Activated T-cell treated with anti-CD3 and anti-CD28 coated beads for 4 hours (primary cell): Measurements from ENCODE around the gene TTC28.
"Not testable (repeated sequence)": the region's sequence is repeated elsewhere in the genome, so short reads cannot be mapped to it uniquely, and the experiment has no call there.

Source experiments
- DNase-seq: peaks from one replicate; pipeline ENCODE4 v3.0.0-alpha.2; 2020

Gene TTC28

DNA sequence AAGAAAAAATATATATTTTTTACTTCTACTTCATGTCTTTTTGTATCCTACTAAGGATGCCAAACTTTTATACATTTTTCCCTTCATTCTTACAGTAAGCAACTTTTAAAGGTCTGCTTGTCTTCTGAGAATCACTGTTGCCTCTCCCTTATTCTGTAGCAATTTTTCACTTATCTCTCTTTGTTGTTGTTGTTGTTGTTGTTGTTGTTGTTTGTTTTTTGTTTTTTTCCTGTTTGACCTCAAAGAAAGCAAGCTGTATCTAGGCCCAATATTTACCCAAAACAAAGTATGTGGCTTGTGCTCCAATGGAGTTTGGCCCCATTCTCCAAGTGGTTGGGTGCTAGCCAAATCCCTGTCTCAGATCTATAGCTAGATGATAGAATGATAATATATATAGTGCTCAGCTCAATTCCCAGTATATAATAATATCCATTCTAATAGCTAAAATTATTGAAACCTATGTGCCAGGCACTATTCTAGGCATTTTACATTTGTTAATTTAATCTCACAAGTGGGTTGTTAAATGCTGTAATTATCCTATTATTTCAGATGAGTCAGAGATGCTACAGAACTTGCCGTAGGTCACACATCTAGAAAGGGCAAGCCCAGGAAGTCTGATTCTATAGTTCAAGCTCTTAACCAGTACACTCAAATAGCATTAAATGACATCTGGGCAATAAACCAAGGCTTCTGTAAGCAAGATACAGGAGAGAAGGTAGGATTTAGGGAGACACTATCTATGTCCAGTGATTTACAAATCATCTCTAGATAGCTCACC, 555.5 kb downstream of the TTC28 start:
- DNase-seq = no peak

- DNase-seq = no peak
These were observed 558.7 kb downstream of the TTC28 start for GRCh38 chr22:28120691-28121592.

DNA sequence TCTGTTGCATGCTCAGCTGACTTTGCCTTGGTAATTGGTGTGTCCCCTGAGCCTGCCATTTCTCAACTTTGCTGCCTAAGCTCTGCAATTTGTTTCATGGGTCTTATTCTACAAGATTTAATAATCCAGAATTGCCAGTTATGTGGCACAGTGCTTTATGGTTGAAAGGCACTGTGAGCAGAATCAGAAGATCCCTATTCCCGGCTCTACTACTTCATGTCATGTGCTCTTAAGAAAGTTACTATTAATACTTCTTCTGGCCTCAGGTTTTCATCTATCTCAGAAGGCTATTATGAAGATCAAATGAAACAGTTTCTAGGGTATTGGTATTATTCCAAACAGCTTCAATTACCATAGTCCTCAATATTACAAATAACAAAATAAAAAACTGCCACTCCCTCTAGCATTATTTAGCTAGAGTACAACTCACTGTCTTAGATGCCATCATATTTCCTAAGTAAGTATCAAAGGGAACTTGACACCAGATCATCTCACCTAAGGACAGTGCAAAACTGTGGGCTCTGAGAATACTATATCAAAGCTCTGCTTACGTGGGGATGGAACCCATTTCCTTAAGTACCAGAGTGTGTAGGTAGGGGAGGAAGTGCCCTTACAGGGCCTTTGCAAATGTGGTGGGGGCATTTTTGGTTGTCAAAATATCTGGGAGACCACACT, 560.5 kb downstream of the TTC28 start:
- no peak for DNase-seq

DNA sequence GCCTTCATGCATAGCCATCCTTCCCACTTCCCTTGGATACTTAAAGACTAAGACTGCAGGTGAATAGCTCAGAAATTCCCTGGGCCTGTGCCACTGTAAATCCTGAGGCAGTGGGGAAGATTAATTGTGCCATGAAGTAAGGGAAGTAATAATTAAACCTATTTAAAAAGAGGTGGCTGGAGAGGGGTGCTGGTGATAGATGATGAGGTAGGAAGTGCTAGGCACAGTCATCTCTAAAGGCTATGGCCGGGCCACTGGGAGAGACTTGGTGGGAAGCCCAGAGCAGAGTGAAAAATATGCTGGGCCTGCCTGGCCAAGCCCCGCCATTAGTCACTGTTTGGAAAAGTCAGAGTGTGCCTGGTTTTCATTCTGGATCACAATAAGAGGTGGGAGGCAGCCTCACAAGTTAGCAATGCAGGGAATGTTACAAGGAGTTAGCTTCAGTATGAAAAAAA, 563.4 kb downstream of the TTC28 start:
- DNase-seq = no peak

DNA sequence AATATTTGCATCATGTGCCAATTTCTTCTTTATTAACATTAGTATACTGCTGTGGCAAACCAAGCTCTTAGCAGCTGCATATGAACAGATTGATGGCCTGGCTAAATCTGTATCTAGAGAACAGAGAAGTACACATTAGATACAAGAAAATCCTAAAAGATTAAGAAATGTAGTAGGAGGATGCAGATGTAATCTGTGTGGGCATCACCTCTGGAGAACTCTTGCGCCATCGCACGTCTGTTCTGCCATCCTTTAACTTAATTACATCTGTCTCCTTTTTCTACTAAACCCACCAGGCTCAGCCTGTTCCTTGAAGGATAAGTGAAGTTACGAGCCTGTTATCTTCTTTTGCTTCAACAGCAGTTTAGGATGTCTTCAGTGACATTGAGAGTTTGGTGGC, 564.2 kb downstream of the TTC28 start:
- DNase-seq = no peak

DNA sequence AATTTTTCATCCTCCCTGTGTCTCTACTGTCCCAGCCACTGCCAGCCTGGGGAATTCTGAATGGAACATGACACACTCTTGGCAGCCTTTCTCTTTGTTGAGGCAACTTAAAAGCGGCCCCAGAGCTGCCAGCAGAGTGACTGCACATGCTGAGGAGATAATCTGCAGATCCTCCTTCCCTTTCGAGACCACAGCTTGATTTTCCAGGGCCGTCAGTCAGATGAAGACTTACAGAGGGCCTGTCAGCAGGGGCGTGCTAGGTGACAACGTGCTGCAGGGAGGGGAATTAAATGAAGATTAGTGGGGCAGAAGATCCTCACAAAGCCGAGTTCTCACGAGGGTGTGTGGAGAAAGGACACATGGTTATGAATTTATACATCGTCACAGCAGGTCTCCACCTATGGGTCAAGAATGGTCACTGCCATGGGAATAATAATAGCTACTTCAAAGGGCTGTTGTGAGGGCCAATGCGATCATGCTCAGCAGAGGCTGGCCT, 567.0 kb downstream of the TTC28 start:
- no peak for DNase-seq

DNA sequence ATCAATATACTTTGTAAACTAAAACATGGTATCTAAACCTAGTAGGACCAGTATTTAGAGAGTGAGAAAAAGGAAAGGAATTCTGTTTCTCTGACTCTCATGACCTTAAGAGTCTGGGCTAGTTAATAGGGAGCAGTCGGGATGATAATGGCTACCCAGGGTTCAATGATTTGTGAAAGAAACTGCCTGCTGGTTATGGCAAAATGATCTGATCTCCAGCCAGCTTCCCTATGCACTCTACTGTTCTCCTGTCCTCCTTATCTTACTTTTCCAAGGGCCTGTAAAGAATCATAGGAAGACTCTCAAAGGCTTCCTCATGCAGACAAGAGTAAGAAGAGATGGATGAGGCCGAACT, 567.5 kb downstream of the TTC28 start:
- no peak for DNase-seq

DNA sequence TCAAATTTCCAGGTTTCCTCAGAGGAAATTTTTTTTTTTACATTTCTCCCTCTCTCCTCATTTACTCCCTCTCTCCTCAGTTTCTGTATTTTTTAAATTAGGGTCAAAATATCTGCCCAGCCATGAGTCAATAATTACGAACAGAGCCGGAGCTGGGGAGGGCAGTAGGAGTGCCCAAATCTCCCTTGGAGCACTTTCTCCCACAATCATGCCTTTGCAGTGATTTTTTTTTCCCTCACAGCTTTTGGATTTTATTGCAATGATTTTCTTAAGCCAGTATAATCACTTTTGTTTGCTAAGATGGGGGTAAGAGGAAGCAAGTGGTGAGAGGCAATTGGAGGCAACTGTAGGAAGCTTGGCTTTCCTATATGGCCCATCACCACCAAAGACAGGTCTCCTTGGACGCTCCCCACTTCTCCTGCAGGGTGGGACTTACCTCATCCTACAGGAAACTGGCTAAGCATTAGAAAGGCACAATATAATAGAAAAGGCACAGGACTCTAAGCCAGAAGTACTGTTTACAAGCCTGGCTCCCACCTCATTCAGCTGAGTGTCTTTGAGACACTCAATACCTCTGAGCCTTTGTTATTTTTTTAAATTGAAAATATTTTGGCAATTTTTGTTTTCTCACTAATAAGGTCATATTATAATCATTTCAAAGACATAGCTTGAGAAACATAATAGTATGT, 568.0 kb downstream of the TTC28 start:
- DNase-seq = no peak

GRCh38 chr22:28108851-28109250, 570.8 kb downstream of the TTC28 start:
- DNase-seq = no peak

- DNase-seq = no peak
These were observed 573.0 kb downstream of the TTC28 start for GRCh38 chr22:28106617-28107016.

- DNase-seq = no peak
These were observed 573.7 kb downstream of the TTC28 start for GRCh38 chr22:28105988-28106387.

GRCh38 chr22:28105413-28105812, 574.2 kb downstream of the TTC28 start:
- no peak for DNase-seq

- DNase-seq = no peak
These were observed 576.0 kb downstream of the TTC28 start for GRCh38 chr22:28103596-28103995.

- no peak for DNase-seq
These were observed 577.4 kb downstream of the TTC28 start for GRCh38 chr22:28102151-28102812.

DNA sequence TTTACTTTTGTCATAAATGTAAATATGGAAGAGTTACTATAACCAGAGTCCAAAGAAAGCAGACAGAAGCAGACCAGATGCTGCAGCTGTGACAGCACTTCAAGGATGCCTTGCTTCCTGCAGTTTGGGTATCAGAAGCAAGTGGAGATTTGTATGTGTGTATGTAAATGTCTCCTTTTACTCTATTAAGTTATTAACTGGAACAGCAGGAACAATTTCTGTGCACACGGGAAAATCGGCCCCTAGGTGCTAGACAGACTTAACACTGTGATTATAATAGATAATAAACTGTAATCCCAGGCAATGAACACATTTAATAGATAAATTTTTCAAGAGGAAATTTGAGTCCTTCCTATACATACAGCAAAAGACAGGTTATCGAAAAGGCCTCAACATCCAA, 582.0 kb downstream of the TTC28 start:
- no peak for DNase-seq

DNA sequence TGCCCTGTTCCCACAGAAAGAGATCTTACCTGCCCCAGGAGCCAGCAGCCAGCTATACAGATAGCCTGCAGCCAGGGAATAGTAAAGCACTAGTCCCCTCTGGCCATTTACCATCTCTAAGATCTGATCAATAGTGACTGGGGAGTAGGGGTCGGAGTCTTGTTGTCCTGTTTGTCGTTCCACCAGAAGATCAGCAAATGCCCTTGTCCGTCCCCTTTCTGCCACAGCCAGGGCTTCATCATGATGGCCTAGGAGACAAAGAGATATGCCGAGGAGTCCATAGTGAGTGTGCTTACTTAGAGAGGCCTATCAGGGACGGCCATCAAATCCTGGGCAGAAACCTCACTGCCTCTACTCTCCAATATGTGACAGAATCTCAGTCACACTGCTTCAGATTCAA, 583.5 kb downstream of the TTC28 start:
- DNase-seq = no peak

DNA sequence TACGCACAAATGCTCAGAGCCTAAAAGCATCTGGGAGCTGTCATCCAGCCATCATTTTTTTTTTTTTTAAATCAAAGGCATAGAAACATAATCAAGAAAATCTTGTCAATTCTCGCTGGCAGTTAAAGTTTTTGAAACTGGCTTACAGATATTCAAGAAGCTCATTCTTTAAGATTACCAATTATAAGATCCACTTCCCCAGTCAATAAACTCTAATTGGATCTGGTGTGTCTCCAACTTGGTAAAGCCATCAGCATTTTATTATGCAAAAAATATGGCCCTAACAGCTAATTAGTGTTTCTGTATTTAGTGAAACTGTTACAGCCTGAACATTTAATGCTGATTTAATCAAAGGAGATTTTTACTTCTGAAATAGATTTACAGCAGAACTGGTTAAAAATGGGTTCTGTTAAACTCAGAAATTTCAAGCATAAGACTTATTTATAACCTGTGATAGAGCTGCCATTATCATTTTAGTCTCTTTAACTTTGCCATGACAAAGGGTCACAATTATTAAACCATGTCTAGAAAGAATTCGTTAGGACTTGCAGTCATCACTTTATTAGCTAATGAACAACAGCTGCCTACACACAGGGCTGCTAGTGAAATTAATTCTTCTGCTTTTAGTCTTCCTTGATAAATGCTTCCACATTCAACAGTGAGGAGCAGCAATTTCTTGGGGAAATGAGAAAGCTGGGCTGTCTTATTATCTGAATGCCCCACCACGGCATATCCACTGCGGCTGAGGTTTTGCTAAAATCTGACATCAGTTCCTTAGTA, 584.1 kb downstream of the TTC28 start:
- DNase-seq = no peak

DNA sequence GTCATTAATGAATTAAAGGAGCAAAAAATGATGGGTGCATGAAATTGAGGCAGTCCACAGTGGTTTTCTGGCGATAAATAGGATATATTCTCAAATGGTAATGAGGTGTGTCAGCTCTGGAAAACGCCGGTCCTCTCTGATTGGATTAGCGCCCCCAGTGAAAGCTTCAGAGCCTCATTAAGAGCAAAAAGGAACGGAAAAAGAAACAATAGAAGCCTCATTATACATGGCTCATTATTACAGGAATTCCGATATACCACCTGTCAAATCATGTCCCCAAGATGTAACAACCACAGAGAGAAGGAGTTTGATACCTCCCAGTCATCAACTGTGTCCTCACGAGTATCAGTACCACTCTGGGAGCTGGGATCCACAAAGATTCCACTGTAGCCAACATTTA, 584.9 kb downstream of the TTC28 start:
- DNase-seq = no peak

GRCh38 chr22:28093711-28094110, 585.9 kb downstream of the TTC28 start:
- no peak for DNase-seq

DNA sequence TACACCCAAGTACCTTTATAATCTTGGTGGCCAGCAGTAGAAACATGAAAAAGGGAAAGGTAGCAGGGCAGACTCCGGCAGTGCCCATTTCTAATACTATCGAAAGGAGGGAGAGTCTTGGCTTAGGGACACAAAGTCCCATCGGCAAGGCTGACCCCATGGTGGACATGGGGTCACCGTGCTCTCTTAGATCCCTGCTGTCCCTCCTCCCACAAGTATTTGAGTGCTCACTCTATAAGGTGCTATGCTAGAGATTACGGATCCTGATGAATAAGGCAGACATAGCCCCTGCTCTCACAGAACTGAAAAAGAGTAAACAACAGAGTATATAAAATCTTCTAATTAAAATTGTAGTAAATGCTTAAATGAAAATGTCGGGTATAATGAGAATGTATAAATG, 588.2 kb downstream of the TTC28 start:
- DNase-seq = no peak

GRCh38 chr22:28089541-28089940, 590.1 kb downstream of the TTC28 start:
- not testable (repeated sequence) for DNase-seq
